ES-I3 (cell line): ENCODE data around the gene RYR1.
"Not testable (repeated sequence)": the region's sequence is repeated elsewhere in the genome, so short reads cannot be mapped to it uniquely, and the experiment has no call there.

Experiments used
- H3K36me3 ChIP-seq: 2 replicates; pipeline ENCODE4 v1.6.1; 2013; ENCODE audit warnings: mild to moderate bottlenecking, low read length, control low read depth, moderate library complexity; ENCODE audit not compliant: insufficient read depth
- H3K4me1 ChIP-seq: 2 replicates; pipeline ENCODE4 v1.6.1; 2013; ENCODE audit warnings: mild to moderate bottlenecking, control low read depth, low read length; ENCODE audit not compliant: insufficient read depth
- H3K9ac ChIP-seq: 2 replicates; pipeline ENCODE4 v1.6.1; 2013; ENCODE audit warnings: low read depth, mild to moderate bottlenecking, low read length, moderate library complexity
- H3K9me3 ChIP-seq: 2 replicates; pipeline ENCODE4 v1.6.1; 2013; ENCODE audit warnings: mild to moderate bottlenecking, low read length, moderate library complexity; ENCODE audit not compliant: control insufficient read depth, insufficient read depth

RYR1 gene

GRCh38 chr19:38554676-38555141, 121.2 kb downstream of the RYR1 start:
- Histone ChIP-seq H3K36me3 (no peaks in the 10 kb centered on the region), H3K9me3 (no peaks in the 10 kb centered on the region), H3K9ac (no peak overlapping the region), H3K4me1 (no peaks in the 10 kb centered on the region)

DNA sequence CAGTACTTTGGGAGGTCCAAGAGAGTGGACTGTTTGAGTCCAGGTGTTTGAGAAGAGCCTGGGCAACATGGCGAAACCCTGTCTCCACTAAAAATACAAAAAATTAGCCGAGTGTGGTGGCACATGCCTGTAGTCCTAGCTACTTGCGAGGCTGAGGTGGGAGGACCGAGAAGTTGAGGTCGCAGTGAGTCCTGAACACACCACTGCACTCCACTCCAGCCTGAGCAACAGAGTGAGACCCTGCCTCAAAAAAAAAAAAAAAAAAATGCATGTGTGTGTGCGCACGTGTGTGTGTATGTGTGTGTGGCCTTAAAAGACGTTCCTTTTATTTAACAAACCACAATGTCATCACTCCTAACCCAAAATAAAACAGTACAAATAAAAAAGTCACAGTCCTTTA, 121.7 kb downstream of the RYR1 start:
- H3K4me1 ChIP-seq, result no peaks in the 10 kb centered on the region
- H3K9ac ChIP-seq, result no peak overlapping the region
- H3K36me3 ChIP-seq, result no peaks in the 10 kb centered on the region
- H3K9me3 ChIP-seq, result no peaks in the 10 kb centered on the region

- no peaks in the 10 kb centered on the region for H3K9me3 ChIP-seq
- no peaks in the 10 kb centered on the region for H3K4me1 ChIP-seq
- H3K36me3 ChIP-seq, result no peaks in the 10 kb centered on the region
- H3K9ac ChIP-seq, result no peak overlapping the region
Observed at GRCh38 chr19:38556521-38557174, 123.2 kb downstream of the RYR1 start.

DNA sequence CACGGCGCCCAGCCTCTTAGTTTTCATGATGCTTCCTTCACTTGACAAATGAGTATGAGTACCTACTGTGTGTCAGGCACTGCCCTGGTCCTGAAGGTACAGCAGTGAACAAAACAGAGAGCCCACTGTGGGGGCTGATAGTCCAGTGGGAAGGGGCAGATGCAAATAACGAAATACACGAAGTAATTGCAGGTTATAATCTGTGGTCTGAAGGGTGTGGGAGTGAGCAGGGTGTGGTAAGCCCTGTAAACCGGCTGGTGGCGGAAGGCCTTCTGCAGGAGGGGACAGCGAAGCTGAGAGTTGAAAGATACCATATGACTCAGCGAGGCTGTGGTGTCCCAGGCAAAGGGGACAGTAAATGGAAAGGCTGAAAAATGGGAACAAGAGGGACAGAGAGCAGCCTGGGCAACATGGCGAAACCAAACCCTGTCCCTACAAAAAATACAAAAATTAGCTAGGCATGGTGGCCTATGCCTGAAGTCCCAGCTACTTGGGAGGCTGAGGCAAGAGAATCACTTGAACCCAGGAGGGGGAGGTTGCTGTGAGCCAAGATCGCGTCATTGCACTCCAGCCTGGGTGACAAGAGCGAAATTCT, 123.8 kb downstream of the RYR1 start:
- Histone ChIP-seq H3K4me1 (no peaks in the 10 kb centered on the region), H3K9ac (no peak overlapping the region), H3K9me3 (no peaks in the 10 kb centered on the region), H3K36me3 (no peaks in the 10 kb centered on the region)

DNA sequence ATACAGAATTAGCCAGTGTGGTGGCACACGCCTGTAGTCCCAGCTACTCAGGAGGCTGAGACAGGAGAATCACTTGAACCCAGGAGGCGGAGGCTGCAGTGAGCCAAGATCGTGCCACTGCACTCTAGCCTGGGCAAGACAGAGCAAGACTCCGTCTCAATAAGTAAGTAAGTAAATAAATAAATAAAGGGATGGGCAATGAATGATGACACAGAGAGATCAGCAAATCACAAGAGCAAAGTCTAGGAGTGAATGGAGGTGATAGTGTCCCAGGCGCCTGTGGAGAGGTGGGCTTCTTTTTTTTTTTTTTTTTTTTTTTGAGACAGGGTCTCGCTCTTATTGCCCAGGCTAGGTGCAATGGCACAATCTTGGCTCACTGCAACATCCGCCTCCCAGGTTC, 125.4 kb downstream of the RYR1 start:
- not testable (repeated sequence) for H3K36me3 ChIP-seq, H3K4me1 ChIP-seq, H3K9me3 ChIP-seq, H3K9ac ChIP-seq

- no peaks in the 10 kb centered on the region for H3K4me1 ChIP-seq
- H3K9ac ChIP-seq, result no peak overlapping the region
- H3K9me3 ChIP-seq, result no peaks in the 10 kb centered on the region
- 0 out of 2 replicates have a peak, but pooled peaks cover 3% of the 10 kb centered on the region for H3K36me3 ChIP-seq
Observed at GRCh38 chr19:38559428-38560401, 126.2 kb downstream of the RYR1 start.

- no peaks in the 10 kb centered on the region for H3K4me1 ChIP-seq
- 0 out of 2 replicates have a peak, but pooled peaks cover 3% of the 10 kb centered on the region for H3K36me3 ChIP-seq
- H3K9me3 ChIP-seq, result no peaks in the 10 kb centered on the region
- no peak overlapping the region for H3K9ac ChIP-seq
Observed at GRCh38 chr19:38561053-38561606, 127.6 kb downstream of the RYR1 start.

GRCh38 chr19:38561658-38562057, 128.2 kb downstream of the RYR1 start:
- Histone ChIP-seq H3K9me3 (no peaks in the 10 kb centered on the region), H3K36me3 (0 out of 2 replicates have a peak, but pooled peaks cover 3% of the 10 kb centered on the region), H3K9ac (no peak overlapping the region), H3K4me1 (no peaks in the 10 kb centered on the region)

- Histone ChIP-seq H3K9me3 (no peaks in the 10 kb centered on the region), H3K4me1 (no peaks in the 10 kb centered on the region), H3K9ac (no peak overlapping the region), H3K36me3 (0 out of 2 replicates have a peak, but pooled peaks cover 3% of the 10 kb centered on the region)
Observed at GRCh38 chr19:38562096-38562495, 128.6 kb downstream of the RYR1 start.

DNA sequence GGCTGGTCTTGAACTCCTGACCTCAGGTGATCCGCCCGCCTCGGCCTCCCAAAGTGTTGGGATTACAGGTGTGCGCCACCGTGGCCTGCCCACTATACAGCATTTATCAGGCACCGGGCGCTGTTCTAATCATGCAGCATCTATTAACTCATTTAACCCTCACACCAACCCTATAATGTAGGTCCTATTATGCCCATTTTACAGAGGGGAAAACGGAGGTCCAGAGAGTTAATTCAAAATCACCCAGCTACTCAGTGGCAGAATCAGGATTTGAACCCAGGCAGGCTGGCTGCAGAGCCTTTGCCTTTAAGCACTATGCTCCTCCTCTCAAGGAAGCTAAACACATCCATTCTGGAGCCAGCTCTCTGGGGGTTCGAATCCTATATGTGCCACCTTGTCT, 130.0 kb downstream of the RYR1 start:
- H3K36me3 ChIP-seq, result 0 out of 2 replicates have a peak, but pooled peaks cover 3% of the 10 kb centered on the region
- no peaks in the 10 kb centered on the region for H3K4me1 ChIP-seq
- no peak overlapping the region for H3K9ac ChIP-seq
- H3K9me3 ChIP-seq, result no peaks in the 10 kb centered on the region

DNA sequence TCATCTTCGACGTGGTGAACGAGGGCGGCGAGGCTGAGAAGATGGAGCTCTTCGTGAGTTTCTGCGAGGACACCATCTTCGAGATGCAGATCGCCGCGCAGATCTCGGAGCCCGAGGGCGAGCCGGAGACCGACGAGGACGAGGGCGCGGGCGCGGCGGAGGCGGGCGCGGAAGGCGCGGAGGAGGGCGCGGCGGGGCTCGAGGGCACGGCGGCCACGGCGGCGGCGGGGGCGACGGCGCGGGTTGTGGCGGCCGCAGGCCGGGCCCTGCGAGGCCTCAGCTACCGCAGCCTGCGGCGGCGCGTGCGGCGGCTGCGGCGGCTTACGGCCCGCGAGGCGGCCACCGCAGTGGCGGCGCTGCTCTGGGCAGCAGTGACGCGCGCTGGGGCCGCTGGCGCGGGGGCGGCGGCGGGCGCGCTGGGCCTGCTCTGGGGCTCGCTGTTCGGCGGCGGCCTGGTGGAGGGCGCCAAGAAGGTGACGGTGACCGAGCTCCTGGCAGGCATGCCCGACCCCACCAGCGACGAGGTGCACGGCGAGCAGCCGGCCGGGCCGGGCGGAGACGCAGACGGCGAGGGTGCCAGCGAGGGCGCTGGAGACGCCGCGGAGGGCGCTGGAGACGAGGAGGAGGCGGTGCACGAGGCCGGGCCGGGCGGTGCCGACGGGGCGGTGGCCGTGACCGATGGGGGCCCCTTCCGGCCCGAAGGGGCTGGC, 131.6 kb downstream of the RYR1 start:
- Histone ChIP-seq H3K9ac (peak overlapping the region; percentile 24; the same call in 1 of the 2 replicates), H3K9me3 (no peaks in the 10 kb centered on the region), H3K4me1 (no peaks in the 10 kb centered on the region), H3K36me3 (0 out of 2 replicates have a peak, but pooled peaks cover 3% of the 10 kb centered on the region)

GRCh38 chr19:38565691-38566105, 132.2 kb downstream of the RYR1 start:
- H3K9me3 ChIP-seq, result no peaks in the 10 kb centered on the region
- H3K9ac ChIP-seq, result peak overlapping the region; percentile 24; the same call in 1 of the 2 replicates
- no peaks in the 10 kb centered on the region for H3K4me1 ChIP-seq
- 0 out of 2 replicates have a peak, but pooled peaks cover 3% of the 10 kb centered on the region for H3K36me3 ChIP-seq

DNA sequence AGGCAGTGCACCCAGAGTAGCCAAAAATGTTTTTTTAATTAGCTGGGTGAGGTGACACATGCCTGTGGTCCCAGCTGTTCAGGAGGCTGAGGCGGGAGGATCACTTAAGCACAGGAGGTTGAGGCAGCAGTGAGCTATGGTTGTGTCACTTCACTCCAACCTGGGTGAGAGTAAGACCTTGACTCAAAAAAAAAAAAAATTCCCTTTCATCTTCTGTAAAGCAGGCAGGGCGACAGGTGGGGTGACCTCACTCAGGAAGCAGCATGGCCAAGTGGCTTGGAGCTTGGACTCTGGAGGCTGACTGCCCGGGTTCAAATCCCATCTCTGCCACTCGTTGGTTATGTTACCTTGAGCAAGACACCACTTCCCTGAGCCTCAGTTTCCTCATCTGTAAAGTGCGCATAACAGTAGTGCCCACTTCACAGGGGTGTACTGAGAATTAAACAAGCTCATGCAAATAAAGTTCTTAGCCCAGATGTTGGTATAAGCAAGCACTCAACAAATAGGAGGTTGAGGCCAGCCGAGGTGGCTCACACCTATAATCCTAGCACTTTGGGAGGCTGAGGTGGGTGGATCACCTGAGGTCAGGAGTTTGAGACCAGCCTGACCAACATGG, 136.0 kb downstream of the RYR1 start:
- no peaks in the 10 kb centered on the region for H3K4me1 ChIP-seq
- H3K9ac ChIP-seq, result no peak overlapping the region
- no peaks in the 10 kb centered on the region for H3K36me3 ChIP-seq
- H3K9me3 ChIP-seq, result no peaks in the 10 kb centered on the region
